SIG-M5 (cell line): Measurements from ENCODE around the gene SELP.

Experiments
- DNase-seq: peaks from one replicate; lab custom pipeline; 2025; lab: John Stamatoyannopoulos, UW

The SELP gene

DNA sequence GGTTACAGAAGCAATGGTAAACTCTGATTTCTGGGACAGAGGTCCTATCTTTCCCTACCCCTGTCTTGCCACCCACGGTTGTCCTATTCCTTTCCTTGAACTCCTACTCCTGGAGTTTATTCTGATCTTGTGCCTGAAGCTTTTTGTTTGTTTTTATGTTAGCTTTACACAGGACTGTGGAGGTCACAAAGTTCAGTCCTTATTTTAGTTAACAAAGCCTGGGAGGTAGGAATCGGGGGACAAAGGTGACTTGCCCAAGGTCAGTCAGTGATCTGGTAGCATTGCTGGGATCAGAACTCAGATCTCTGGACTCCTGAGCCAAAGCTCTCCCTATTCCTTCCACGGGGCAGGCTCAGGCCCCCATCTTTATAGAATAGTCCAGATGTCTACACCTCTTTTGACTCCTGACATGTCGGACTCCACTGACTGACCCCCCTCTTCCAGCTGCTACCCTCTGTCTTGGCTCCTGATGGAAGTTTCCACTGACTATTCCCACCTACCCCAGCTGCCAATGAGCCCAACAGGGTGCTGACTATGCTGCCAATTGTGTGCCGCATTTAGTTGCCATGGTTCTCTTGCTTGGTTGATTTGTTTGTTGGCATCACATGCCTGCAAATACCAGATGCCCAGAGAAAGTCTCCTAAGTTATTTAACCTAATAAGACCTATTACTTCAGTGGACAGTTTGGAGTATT, 53.5 kb downstream of the SELP start:
- no peak for DNase-seq

DNA sequence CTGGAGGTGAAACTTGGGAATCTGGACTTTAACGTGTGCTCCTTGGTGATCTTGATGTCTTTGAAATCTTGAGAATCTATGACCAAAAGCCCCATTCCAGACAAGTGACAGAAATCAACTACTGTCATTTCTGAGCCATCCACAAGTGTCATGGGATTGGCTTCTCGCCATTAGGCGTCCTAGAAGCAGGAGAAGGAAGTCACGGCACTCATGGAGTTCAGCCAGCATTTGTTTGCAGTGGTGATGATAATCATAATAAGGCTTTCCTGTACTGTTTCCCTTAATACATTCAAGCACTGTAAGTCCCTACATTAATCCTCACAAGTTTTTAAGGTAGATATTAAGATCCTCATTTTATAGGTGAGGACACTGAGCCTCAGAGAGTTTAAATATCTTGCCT, 55.6 kb downstream of the SELP start:
- DNase-seq, result no peak

DNA sequence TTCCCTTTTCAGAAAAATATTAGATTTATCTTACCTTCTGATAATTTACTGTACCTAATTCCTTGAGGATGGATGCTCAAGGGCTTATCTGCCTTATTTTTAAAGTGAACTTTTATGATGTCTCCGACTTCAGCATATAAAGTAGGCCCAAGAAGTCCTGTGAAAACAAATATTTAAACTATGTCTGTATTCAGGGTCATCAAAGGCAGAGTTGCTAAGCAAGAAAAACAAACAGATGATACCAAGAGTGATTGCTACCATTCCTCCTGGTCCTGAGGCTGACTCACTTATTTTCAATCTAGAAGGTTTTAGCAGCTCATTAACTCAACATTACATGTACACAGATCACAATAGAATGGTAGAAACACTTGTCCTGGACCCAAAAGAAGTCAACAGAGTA, 57.7 kb downstream of the SELP start:
- no peak for DNase-seq

DNA sequence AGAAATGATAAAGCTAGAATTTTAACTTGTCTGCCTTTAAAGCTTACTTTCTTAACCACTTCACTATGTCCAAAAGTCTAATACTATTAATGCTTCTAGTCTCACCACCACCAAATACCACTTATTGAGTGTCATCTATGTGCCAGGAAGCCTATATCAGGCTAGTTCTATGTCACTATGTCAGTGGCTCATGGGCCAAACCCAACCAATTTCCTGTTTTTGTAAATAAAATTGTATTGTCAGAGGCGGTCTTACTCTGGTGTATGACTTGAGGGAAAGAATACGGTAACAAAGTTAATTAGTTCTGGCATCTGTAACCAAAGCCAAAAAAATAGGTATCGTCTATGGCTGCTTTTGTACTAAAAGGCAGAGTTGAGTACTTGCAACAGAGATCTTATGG, 58.5 kb downstream of the SELP start:
- no peak for DNase-seq

DNA sequence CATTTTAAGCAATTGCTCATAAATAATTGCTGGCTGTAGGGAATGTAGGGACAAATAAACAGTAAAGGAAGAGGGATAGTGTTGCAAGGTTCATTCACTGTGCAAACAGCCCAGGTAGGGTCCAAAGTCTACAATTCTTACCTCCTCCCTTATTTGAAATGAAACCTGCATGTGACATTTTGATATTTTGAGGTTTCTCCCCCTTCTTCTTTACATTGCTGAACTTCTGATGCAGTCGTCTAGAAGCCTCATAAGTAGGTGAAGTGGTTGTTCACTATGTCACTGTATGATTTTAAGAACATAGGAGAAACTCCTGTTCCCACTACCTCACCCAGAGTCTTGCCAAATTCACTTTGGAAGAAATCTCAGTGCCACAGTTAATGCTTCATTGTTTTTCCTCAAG, 59.8 kb downstream of the SELP start:
- DNase-seq, result no peak

DNA sequence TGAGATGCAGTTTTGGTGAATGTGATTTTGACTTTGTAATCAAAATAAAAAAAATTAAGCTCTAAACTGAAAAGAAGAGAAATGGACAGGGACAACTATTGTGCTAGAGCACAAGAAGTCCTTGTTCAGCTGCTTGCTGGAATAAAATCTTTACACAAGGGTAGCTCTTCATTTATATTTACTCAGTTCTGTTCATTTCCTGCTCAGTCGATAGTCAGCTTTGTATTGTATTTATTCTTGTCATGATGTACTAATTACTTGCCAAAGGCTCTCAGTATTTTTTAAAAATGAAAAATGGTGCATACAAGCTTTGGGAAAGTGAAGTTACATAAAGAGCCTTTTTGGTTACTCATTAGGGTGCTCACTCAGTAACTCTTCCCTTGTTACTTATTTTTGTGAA, 61.4 kb downstream of the SELP start:
- DNase-seq, result no peak

DNA sequence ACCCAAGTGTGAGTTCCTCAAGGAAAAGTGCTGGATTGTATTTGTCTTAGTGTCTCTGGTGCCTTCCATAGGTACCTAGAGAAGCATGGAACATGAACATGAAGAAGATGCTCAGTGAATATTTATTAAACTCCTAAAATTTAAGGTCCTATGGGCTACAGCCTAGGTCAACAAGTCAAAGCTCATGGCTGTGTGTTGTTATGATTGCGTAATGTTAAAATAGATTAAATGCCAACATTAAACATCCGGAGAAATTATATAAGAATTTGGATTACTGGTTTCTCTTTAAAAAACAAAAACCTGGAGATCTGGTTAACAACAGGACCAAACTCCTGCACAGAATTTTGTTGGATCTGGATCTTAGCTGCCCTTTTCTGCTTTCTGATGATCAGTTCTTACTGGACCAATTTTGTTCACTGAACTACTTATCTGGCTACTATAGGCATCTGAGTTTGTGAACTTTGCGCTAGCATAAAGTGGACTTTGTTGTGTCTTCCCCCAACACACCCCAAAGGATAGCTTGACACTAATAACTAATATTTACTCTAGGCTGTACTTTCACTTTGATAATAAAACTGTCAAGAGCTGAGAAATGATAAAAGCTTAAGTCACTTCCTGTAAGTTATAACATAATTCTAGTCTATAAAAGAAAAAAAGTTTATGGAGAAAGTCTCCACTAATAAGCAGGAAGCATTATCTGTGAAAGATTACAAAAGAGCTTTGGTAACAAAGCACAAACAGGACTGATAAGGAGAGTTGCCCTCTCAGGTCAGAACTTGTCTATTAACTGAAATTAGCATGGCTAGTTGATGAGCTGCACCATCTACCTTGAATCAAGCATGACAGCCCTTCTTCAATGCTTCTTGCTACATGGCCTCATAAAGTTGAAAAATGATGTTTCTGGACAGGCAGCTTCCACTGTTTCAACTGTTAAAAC, 64.3 kb downstream of the SELP start:
- no peak for DNase-seq

DNA sequence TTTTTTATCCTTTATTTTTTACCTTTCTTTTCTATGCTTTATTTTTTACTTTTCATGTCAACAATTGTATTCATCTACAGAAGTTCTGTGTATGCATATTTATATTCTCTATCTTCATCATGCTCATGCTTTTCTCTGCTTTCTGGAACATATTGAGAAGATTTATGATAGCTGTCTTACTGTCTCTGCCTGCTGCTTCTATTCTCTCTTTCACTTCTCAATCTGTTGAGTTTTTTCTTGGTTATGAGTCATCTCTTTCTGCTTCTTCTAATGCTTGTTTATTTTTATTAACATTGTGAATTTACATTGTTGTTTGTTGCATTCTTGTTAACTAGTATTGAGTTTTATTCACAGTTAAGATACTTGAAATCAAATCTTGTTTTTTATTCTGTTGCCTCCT, 66.3 kb downstream of the SELP start:
- no peak for DNase-seq

DNA sequence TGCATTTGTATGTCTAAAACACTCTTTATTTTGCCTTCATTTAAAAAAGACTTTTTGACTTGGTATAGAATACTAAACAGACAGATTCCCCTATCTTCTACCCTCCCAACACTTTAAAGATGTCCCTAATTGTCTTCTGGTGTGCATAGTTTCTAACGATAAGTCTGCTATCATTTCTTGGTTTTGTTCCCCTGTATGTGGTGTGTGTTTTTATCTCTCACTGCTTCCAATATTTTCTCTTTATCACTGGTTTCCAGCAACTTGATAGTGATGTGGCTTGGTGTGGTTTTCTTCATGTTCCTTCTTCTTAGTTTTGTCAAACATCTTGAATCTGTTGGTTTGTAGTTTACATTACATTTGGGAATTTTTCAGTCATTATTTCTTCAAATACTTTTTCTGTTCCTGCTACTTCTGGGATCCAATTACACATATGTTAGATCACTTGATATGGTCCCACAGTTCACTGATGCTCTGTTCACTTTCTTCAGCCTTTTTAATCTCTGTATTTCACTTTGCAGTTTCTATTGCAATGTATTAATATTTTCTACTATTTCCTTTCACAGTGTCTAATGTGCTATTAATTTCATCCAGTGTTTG, 66.8 kb downstream of the SELP start:
- no peak for DNase-seq

DNA sequence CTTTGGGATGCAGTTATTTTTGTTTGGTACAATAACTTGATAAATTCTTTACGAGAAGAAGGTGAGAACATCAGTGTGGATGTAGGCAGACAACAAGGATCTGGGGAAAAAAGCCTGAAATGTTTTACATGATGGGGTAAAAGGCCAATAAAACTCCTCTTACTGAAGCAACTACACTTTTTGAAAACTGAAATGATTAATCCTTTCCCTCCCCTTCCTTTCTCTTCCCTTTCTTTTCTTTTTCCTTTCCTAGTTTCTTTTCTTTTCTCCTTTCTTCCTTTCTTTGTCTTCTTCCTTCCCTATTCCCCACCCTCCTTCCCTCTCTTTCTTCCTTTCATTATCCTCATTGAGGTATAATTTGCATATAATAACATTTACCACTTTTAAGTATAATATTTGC, 68.2 kb downstream of the SELP start:
- DNase-seq, result no peak

DNA sequence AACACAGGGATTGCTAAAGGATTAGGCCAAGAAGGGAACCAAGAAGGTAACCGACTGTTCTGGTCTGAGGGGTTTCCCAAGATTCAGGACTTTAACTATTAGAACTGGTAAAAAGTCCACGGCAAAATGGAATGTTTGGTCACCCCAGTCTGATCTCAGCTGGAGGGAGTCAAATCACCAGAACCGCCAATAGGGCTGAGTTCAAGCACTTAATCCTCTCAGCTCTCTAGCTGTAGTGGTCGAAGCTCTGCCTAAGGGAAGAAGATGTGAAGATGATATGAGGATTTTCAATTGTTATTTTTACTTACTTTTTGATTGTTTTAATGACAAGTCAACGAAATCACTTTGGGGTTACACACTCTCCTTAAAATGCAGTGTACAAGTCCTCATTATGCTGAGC, 72.8 kb downstream of the SELP start:
- no peak for DNase-seq

DNA sequence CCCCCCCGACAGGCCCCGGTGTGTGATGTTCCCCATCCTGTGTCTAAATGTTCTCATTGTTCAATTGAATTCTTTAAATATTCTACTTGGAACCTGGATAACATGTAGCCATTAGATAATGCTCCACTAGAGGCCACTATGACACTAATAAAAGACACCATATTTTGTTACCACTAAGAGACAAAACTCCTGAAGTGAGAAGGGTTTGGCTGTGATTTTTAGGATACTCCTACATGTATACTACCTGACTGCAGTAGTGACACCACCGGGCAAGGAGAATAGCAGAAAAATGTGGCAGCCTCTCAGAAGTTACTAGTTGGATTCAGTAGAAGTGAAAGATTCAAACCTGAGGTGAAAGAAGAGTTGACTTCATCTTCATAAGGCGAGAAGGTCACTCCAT, 79.6 kb downstream of the SELP start:
- DNase-seq, result no peak

DNA sequence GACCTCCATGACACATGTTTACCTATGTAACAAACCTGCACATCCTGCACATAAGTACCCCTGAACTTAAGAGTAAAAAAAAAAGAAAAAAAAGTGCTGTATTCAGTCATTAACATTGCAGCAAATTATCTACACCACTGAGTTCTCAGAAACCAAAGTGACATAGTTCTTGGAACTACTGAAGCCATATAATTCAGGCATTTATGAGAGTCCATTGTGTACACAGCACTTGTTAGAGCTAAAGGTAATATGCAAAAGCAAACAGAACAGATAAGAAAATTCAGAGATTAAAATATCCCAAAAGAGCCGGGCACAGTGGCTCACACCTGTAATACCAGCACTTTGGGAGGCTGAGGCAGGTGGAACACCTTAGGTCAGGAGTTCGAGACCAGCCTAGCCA, 81.6 kb downstream of the SELP start:
- no peak for DNase-seq

DNA sequence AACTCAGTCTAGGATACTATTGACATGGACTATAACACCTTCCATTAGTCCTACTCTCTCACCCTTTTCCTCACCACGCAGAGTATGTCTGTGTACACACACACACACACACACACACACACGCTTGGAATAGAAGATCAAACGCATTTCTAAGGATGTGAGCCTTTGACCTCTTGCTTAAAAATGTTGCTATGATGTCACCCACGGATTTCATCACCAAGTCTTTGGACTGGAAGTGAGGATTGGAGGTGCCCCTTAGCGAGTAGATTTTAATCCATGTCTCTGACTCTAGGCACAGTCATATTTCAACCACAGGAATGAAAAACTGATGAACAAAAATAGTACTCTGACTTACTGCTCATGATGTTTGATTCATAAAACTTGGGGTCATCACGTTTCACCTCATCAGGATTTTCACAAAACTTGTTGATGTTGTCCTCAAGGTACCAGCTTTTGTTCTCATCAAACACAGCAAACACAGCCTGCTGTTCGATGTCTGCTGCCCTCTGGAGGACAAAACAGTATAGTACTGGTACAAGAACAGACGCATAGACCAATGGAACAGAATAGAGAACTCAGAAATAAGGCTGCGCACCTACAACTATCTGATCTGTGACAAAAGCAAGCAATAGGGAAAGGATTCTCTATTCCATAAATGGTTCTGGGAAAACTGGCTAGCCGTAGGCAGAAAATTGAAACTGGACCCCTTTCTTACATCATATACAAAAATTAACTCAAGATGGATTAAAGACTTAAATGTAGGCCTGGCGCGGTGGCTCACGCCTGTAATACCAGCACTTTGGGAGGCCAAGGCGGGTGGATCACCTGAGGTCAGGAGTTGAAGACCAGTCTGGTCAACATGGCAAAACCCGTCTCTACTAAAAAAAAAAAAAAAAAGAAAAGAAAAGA, 83.6 kb downstream of the SELP start:
- no peak for DNase-seq

DNA sequence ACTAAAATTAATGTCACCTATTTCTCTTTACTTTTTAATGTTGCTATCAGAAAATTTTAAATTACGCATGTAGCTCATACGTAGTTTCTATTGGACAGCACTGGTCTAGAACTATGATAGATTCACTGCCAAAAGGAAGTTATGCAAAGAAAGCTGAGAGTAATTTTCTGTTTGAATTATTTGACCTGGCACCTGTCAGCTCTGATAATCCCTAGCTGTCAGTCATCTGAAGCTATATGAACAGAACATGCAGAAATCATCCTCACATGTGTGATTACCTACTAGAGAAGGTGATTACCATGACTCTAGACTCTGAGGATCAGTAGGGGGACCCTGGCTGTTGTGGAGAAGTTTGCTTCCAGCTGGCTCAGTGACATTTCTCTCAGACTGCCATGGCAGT, 84.5 kb downstream of the SELP start:
- DNase-seq, result no peak

DNA sequence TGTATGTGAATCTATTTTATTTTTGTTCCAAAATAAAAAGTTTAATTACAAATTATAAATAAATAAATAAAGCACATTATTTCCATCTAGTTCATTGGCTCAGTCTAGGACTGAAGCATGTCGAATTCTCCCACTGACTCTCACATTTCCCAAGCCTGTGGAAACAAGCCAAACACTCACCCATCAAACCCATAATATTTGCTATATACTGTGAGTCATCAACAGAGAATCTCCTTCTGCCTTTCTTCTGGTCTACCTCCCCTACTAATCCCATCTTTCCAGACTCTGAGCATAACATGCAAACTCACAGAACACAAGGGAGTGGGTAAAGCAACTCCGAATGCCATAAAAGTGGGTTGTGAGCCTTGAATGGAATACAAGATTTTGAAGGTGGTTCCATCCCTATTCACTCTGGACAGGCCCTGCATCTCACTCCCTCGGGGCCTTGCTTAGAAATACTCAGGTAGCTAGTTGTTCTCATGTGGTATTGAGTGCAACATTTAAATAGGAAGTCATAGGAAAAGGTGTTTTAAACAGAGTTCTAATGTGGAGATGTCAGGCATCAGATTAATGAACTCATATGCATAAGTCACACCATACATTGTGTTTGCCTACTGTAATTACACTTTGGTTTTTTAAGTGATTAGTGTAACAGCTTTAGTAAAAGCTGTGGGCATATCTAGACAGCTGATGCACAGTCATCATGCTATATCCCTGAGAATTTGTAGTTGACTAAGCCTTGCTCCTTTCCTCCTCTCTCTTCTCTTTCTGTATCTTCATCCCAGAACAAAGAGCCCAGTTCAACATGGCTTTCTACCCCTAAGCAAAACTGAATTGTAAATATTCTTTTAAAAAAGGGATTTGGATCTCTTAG, 90.7 kb downstream of the SELP start:
- no peak for DNase-seq
